ENCODE measurements around the gene APEH.

The APEH gene

GRCh38 chr3:49650637-49651036 is 23.5 kb upstream of the APEH start:
- DNase-seq (ENCODE audit: low spot score): no peak

GRCh38 chr3:49652218-49652902 is 21.8 kb upstream of the APEH start:
- DNase-seq (ENCODE audit: low spot score): no peak

GRCh38 chr3:49652903-49653415 is 21.2 kb upstream of the APEH start:
- DNase-seq (ENCODE audit: low spot score): no peak

- DNase-seq (ENCODE audit: low spot score): no peak
These were observed 20.5 kb upstream of the APEH start for GRCh38 chr3:49653621-49654020.

GRCh38 chr3:49654176-49654825 is 19.9 kb upstream of the APEH start:
- DNase-seq (ENCODE audit: low spot score): no peak

GRCh38 chr3:49654955-49655556 is 19.1 kb upstream of the APEH start:
- no peak for DNase-seq (ENCODE audit: low spot score)

- no peak for DNase-seq (ENCODE audit: low spot score)
These were observed 18.3 kb upstream of the APEH start for GRCh38 chr3:49655731-49656285.

- DNase-seq (ENCODE audit: low spot score): no peak
These were observed 17.5 kb upstream of the APEH start for GRCh38 chr3:49656541-49657112.

- no peak for DNase-seq (ENCODE audit: low spot score)
These were observed 16.8 kb upstream of the APEH start for GRCh38 chr3:49657208-49657915.

GRCh38 chr3:49658711-49659110 is 15.4 kb upstream of the APEH start:
- DNase-seq (ENCODE audit: low spot score): no peak

- DNase-seq (ENCODE audit: low spot score): no peak
These were observed 14.4 kb upstream of the APEH start for GRCh38 chr3:49659756-49660155.

GRCh38 chr3:49661281-49661680 is 12.9 kb upstream of the APEH start:
- no peak for DNase-seq (ENCODE audit: low spot score)

- no peak for DNase-seq (ENCODE audit: low spot score)
These were observed 12.1 kb upstream of the APEH start for GRCh38 chr3:49662021-49662420.

GRCh38 chr3:49662720-49663413 is 11.3 kb upstream of the APEH start:
- no peak for DNase-seq (ENCODE audit: low spot score)

GRCh38 chr3:49663831-49664230 is 10.3 kb upstream of the APEH start:
- DNase-seq (ENCODE audit: low spot score): no peak

GRCh38 chr3:49664300-49664699 is 9.9 kb upstream of the APEH start:
- no peak for DNase-seq (ENCODE audit: low spot score)

GRCh38 chr3:49665822-49666519 is 8.2 kb upstream of the APEH start:
- no peak for DNase-seq (ENCODE audit: low spot score)

- DNase-seq (ENCODE audit: low spot score): no peak
These were observed 7.6 kb upstream of the APEH start for GRCh38 chr3:49666592-49666991.

- DNase-seq (ENCODE audit: low spot score): no peak
These were observed 6.3 kb upstream of the APEH start for GRCh38 chr3:49667701-49668413.

- DNase-seq (ENCODE audit: low spot score): no peak
These were observed 5.7 kb upstream of the APEH start for GRCh38 chr3:49668414-49668797.
